ENCODE data around the gene EHD2.
"Not testable (repeated sequence)": the region's sequence is repeated elsewhere in the genome, so short reads cannot be mapped to it uniquely, and the experiment has no call there.

EHD2 gene, protein sequence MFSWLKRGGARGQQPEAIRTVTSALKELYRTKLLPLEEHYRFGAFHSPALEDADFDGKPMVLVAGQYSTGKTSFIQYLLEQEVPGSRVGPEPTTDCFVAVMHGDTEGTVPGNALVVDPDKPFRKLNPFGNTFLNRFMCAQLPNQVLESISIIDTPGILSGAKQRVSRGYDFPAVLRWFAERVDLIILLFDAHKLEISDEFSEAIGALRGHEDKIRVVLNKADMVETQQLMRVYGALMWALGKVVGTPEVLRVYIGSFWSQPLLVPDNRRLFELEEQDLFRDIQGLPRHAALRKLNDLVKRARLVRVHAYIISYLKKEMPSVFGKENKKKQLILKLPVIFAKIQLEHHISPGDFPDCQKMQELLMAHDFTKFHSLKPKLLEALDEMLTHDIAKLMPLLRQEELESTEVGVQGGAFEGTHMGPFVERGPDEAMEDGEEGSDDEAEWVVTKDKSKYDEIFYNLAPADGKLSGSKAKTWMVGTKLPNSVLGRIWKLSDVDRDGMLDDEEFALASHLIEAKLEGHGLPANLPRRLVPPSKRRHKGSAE

DNA sequence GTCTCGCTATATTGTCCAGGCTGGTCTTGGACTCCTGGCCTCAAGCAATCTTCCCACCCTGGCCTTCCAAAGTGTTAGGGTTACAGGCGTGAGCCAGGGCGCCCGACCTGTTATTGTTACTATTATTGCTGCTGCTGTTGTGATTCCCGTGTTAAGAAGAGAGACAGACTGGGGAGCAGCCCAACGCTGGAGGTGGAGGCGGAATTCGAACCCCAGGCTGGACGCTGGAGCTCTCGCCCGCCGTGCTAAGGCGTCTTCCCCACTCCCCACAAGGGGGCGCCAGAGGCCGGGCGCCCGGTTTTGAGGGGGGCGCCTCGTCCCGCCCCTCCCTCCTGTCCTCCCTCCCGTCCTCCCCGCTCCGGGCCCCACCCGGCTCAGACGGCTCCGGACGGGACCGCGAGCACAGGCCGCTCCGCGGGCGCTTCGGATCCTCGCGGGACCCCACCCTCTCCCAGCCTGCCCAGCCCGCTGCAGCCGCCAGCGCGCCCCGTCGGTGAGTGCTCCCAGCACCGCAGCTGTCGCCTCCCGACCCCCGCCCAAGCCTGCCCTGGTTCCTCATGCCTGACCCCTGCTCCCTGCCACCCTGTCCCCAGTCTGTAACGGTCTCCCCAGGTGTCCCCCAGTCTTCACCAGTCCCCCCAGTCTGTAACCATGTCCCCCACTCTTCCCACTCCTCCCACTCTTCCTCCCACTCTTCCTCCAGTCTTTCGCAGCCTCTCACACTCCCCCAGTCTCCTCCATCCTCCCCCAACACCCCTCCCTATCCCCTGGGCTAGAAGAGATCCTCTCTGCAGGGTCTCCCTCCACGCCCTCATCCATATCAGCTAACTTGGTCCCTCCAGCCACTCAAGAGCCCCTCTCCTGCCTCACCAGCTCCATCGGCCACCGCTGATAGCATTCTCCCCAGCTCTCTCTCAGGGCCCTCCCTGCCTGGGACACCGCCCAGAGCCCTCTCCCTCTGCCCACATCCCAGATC is at the start of gene EHD2:
Gene EHD2 (plus strand): TSS at position 377 of the 976 bp plus-strand sequence. CDS start 3,191 bp downstream, outside the sequence.
- no peak for DNase-seq (ENCODE audit: low read depth, low spot score)

DNA sequence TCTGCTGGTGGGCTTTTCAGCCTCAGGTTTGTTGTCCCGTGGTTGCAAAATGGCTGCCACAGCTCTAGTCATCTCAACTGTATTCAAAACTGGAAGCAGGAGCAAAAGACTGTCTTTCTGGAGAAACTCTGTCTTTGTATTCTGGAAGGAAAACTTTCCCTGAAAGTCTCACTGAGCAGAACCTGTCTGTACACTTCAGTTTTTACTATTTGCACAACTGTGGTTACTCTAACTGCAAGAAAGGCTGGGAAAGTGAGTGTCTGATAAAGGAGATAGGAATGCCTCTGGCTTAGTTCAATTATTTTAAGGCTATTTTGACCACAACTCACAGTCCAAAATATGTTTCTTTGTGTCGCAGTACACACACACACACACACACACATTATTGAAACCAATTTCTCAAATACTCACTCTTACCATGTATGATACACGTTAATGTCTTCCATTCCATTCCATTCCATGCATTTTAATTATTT is 49.7 kb upstream of the EHD2 start:
- no peak for DNase-seq (ENCODE audit: low read depth, low spot score)

DNA sequence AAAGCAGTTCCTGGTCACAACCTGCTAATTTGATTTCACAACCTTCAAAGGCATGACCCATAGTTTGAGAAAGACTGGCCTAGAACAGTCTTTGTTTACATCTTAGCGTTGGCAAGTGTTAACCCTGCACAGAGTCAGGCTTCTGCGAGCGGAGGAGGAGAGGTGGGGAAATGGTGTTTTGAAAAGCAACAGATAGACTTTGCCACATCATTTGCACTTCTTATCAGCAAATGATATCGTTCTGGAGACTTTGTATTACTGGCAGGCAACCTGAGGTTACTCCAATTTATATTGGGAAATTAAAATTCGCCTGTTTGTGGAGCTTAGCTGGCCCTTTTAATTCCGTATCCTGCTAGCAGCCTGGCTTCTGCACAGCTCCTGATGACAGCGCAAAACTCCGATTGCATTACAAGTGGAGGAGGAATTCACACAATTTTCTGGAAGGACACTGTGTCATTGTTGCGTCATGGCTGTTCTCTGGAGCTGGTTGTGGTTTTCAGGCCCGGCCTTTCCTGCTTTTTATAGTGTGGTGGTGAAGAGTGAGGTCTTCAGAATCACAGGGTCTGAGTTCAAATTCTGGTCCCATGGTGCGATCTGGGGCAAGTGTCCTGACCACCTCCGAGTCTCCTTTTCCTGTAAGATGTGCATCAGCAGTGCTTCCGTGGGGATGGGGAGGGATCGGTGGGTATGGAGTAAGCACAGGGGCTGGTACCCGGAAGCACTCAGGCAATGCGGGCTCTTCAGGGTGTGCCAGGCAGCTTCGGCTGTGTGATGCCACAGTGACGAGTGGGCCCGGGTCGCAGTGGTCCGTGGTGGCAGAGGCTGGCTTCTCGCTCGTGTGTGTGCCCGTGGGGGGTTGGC is 49.1 kb upstream of the EHD2 start:
- DNase-seq (ENCODE audit: low read depth, low spot score) = no peak

DNA sequence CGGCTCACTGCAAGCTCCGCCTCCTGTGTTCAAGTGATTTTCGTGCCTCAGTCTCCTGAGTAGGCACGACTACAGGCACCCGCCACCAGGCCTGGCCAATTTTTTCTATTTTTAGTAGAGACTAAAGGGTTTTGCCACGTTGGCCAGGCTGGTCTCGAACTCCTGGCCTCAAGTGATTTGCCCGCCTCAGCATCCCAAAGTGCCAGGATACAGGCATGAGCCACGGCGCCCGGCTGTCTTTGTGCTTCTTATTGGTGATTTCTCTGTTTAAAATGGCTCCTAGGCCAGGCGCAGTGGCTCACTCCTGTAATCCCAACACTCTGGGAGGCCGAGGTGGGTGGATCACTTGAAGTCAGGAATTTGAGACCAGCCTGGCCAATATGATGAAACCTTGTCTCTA is 44.7 kb upstream of the EHD2 start:
- DNase-seq (ENCODE audit: low read depth, low spot score) = not testable (repeated sequence)

DNA sequence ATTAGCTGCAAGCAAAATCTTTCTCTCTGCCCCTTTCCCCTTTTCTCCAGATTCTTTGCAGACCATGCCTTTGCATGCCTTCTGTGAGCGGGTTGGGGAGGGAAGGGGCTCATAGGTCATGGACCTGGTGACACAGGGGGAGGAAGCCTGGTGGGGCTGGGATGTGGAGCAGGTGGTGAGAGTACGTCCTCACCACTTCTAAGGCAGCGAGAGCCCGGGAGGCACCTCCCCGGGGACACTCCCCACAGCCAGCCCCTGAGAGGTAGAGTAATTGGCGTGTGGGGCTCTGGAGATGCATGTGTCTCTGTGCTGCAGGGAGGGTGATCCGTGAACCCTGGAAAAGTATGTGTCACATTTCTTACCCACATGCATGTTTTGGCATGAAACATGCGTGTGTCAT is 42.5 kb upstream of the EHD2 start:
- no peak for DNase-seq (ENCODE audit: low read depth, low spot score)

DNA sequence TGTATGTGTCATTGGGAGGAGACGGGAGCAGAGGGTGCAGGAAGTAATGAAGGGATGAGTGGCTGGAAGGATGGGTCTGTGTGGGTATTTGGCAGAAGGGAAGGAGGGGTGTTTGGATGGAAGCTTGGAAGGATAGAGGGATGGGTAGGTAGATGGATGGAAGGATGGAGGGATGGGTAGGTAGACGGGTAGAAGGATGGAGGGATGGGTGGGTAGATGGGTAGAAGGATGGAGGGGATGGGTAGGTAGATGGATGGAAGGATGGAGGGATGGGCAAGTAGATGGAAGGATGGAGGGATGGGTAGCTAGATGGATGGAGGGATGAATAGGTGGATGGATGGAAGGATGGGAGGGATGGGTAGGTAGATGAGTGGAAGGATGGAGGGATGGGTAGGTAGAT is 41.7 kb upstream of the EHD2 start:
- DNase-seq (ENCODE audit: low read depth, low spot score) = no peak

DNA sequence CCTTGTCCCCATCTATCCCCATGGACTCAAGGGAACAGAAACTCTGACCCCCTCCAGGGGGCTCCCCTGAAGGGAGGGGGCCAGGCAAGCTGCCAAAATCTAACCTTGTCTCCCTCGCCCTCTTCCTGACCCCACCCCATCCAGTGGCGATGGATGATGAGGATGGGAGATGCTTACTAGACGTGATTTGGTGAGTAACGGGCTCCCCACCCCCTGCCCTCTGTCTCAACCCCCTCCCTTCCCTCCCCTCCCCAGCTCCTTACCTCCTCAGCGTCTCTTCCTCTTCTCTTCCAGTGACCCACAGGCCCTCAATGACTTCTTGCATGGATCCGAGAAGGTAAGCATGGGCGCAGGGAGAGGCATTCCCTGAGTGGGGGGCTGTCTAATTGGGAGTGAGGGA is 39.8 kb upstream of the EHD2 start:
- DNase-seq (ENCODE audit: low read depth, low spot score) = no peak

DNA sequence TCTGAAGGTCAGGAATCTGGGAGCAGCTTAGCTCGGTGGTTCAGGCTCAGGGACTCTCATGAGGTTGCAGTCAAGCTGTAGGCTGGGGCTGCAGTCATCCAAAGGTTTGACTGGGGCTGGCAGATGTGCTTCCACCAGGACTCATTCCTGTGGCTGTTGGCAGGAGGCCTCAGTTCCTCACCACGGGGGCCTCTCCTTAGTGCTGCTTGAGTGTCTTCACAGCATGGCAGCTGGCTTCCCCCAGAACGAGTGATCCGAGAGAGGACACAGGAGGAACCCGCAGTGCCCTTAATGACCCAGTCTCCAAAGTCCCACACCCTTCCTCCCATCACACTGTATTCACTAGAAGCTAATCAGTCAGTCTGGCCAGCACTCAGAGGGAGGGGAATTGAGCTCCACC is 38.7 kb upstream of the EHD2 start:
- no peak for DNase-seq (ENCODE audit: low read depth, low spot score)

DNA sequence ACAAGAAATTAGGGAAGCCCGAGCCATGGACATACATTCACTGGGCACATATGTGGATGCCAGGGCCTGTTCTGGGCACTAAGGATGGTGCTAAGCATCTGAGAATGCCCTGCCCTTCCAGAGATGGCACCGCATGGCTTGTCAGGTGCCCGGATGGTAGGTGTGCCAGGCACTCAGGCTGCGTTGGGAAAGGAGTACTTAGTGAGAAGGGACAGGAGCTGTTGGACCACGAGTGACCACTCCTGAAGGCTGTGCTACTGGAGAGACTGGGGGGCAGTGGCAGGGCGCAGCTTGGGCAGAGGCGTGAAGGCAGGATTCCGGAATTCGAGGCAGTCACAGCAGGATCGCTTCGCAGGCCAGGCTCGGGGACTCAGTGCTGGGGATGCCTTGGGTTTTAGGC is 38.0 kb upstream of the EHD2 start:
- DNase-seq (ENCODE audit: low read depth, low spot score) = no peak

DNA sequence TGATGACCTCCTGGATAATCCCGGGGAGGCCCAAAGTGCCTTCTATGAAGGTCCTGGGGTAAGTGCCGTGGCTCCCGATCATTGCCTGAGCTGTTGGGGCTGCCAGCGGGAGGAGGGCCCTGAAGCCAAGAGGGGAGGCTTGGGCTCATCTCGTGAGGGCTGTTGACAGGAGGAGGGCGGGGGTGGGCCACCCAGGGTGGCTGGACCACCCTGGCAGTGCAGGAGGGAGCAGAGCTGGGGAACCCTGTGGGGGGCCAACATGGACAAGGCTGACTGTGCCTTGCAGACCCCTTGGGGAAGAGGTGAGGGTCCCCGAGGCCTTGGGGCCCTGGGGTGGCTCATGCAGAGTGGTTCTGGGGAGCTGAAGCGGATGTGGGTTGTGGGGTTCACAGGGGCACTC is 37.4 kb upstream of the EHD2 start:
- DNase-seq (ENCODE audit: low read depth, low spot score) = no peak

DNA sequence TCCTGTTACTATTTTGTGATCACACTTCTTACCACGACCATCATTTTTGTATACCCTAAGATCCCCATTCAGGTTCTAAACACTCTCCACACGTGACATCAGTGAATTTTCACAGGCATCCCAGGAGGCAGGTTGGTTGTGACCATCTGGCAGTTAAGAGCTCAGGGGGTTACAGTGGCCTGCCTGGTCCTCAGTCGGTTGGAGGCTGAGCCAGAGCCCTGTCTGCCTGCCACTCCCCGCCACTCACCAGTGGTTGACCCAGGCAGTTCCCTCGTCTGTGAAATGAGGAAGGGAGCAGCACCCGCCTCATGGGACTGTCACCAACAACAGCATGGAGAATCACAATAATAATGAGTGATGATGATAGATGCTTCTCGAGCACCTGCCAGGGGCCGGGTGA is 36.4 kb upstream of the EHD2 start:
- no peak for DNase-seq (ENCODE audit: low read depth, low spot score)

DNA sequence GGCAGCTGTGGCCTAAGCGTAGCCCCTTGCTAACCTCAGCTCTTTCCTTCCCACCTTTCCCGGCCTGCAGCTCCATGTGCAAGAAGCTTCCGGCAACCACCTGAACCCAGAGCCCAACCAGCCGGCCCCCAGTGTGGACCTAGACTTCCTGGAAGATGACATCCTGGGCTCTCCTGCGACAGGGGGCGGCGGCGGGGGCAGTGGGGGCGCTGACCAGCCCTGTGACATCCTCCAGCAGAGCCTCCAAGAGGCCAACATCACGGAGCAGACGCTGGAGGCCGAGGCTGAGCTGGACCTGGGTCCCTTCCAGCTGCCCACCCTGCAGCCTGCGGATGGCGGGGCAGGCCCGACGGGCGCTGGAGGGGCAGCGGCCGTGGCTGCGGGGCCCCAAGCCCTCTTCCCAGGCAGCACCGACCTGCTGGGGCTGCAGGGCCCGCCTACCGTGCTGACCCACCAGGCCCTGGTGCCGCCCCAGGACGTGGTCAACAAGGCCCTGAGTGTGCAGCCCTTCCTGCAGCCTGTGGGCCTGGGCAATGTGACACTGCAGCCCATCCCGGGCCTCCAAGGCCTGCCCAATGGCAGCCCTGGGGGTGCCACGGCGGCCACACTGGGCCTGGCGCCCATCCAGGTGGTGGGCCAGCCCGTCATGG is 33.8 kb upstream of the EHD2 start:
- no peak for DNase-seq (ENCODE audit: low read depth, low spot score)

DNA sequence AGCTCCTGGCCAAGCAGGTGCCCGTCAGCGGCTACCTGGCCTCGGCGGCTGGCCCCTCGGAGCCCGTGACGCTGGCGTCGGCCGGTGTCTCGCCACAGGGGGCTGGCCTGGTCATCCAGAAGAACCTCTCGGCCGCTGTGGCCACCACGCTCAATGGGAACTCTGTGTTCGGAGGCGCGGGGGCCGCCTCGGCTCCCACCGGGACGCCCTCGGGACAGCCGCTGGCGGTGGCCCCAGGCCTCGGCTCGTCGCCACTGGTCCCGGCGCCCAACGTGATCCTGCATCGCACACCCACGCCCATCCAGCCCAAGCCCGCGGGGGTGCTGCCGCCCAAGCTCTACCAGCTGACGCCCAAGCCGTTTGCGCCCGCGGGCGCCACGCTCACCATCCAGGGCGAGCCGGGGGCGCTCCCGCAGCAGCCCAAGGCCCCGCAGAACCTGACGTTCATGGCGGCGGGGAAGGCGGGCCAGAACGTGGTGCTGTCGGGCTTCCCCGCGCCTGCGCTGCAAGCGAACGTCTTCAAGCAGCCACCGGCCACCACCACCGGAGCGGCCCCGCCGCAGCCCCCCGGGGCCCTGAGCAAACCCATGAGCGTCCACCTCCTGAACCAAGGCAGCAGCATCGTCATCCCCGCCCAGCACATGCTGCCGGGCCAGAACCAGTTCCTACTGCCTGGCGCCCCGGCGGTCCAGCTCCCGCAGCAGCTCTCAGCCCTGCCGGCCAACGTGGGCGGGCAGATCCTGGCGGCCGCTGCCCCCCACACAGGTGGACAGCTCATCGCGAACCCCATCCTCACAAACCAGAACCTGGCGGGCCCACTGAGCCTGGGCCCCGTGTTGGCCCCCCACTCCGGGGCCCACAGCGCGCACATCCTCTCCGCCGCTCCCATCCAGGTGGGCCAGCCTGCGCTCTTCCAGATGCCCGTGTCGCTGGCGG is 33.0 kb upstream of the EHD2 start:
- DNase-seq (ENCODE audit: low read depth, low spot score) = no peak

DNA sequence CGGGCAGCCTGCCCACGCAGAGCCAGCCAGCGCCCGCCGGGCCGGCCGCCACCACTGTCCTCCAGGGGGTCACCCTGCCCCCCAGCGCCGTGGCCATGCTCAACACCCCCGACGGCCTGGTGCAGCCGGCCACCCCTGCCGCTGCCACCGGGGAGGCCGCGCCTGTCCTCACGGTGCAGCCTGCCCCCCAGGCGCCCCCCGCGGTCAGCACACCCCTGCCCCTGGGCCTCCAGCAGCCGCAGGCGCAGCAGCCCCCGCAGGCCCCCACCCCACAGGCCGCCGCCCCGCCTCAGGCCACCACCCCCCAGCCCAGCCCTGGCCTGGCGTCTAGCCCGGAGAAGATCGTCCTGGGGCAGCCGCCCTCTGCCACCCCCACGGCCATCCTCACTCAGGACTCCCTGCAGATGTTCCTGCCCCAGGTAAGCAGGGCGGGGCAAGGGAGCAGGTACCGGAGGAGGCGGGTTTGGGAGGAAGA is 32.3 kb upstream of the EHD2 start:
- DNase-seq (ENCODE audit: low read depth, low spot score) = no peak

DNA sequence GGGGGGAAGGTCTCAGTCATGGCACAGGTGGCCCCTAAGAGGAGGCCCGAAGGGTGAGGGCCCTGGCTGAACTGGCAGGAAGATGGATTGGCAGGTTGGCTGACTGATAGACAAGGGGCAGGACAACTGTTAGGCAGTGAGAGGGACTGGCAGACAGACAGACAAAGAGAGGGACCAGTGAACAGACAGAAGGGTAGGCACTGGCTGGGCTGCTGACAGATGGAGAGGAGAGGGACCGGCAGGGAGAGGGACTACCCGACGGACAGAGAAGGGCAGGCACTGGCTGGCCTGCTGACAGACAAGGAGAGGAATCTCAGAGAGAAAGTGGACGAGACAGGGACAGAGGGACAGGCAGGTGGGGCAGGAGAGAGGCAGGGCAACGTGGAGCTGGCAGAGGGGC is 31.8 kb upstream of the EHD2 start:
- DNase-seq (ENCODE audit: low read depth, low spot score) = no peak

DNA sequence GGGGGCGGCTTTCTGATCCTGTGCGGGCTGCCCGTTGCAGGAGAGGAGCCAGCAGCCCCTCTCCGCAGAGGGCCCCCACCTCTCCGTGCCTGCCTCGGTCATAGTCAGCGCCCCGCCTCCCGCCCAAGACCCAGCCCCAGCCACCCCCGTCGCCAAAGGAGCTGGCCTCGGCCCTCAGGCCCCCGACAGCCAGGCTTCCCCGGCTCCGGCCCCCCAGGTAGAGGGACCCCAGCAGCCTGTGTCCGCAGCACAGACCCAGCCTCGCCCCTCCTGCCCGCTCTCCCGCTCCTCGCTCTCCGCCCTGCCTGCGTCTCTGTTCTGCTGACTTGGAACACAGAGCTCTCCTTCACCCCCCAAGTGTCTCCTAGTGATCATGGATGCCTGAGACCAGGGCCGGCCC is 31.3 kb upstream of the EHD2 start:
- no peak for DNase-seq (ENCODE audit: low read depth, low spot score)

DNA sequence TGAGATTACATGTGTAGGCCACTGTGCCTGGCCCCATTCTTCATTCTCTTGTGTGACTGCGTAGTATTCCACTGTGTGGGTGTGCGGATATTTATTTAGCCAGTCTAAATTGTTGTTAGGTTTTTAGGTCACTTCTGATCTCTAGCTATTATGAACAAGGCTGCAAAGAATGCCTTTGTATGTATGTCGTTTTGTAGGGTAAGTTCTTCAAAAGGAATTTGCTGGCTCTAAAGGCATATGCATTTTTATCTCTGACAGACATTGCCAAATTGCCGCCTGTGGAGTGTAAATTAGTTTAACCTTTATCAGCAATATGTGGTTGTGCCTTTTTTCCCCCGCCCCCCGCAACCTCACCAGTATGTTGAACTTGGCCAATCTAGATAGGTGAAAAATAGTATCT is 30.3 kb upstream of the EHD2 start:
- no peak for DNase-seq (ENCODE audit: low read depth, low spot score)

DNA sequence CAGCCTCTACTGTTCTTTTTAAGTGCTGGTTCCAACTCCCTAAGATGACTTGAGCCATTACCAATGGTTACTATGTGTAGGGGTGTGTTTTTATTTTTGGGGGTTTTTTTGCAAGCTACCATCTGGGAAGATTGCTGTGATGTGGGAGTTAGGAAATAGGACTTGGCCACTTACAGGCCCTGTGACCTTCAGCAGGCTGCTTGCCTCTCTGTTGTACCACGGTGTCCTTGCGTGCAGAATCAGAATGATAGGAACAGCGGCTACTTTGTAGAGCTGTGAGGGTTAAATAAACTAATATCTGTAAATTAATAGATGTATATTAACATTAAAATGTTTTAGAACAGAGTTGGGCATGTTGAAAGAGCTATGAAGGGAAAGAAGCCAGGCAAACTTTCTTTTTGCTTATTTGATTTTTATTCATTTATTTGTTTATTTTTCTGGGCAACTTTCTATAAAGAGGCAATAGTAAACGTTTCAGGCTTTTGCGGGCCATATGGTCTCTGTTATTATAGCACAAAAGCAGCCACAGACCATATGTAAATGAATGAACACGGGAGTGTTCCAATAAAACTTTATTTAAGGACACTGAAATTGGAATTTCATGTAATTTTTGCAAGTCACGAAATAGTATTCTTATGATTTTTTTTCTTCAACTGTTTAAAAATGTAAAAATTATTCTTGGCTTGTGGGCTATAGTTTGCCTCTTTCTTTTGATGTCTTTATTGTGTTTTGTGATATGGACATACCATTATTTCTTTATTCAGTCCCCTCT is 26.4 kb upstream of the EHD2 start:
- DNase-seq (ENCODE audit: low read depth, low spot score) = no peak

DNA sequence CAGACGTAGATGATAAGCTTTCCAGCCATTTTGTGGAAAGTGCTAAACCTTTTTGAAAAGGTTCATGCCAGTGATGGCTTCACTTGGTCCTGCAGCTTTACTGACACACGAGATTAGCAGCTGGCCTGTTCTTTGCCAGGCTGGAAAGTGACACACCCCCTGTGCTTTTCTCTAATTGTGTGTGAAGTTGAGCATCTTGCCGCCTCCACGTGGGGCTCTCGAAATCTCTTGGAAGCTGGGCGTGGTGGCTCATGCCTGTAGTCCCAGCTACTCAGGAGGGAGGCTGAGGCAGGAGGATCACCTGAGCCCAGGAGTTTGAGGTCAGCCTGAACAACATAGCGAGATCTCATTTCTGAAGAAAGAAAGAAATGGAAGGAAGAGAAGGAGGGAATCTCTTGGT is 25.3 kb upstream of the EHD2 start:
- no peak for DNase-seq (ENCODE audit: low read depth, low spot score)
